Skeletal muscle tissue (tissue), 4 donors: ENCODE results near the gene CTDSP2. TPM values are rescaled to one million over a fixed set of nuclear protein-coding genes. Genes with fewer than 3 reads are reported as not detected.

Source experiments
- H3K27ac ChIP-seq: one replicate; pipeline ENCODE4 v1.7.0; 2013; ENCODE audit warnings: mild to moderate bottlenecking, low read depth, low read length, inconsistent platforms
- H3K27me3 ChIP-seq, 3 donors: one replicate each; pipeline ENCODE4 v1.7.0; 2013; ENCODE audit warnings: low read length in 3 of 3; ENCODE audit not compliant: control insufficient read depth in 3 of 3, insufficient read depth in 3 of 3
- H3K36me3 ChIP-seq, 3 donors: one replicate each; pipeline ENCODE4 v1.7.0; 2013; ENCODE audit warnings: low read length in 3 of 3; ENCODE audit not compliant: control insufficient read depth in 3 of 3, insufficient read depth in 3 of 3
- H3K4me1 ChIP-seq, 3 donors: one replicate each; pipeline ENCODE4 v1.7.0; 2013; ENCODE audit warnings: low read length in 3 of 3, mild to moderate bottlenecking in 3 of 3; ENCODE audit not compliant: control insufficient read depth in 3 of 3, insufficient read depth in 3 of 3
- H3K4me3 ChIP-seq, 3 donors: one replicate each; pipeline ENCODE4 v1.7.0; 2013; ENCODE audit warnings: low read length in 3 of 3
- H3K9ac ChIP-seq, 3 donors: one replicate each; pipeline ENCODE4 v1.7.0; 2013; ENCODE audit warnings: low read length in 3 of 3, mild to moderate bottlenecking in 3 of 3, moderate library complexity in 2 of 3, low read depth in 1 of 3
- H3K9me3 ChIP-seq, 3 donors: one replicate each; pipeline ENCODE4 v1.7.0; 2013; ENCODE audit warnings: low read length in 3 of 3; ENCODE audit not compliant: control insufficient read depth in 3 of 3
- total RNA-seq: library from RNA; depleted of rRNA; stranded (reverse); fragments of >200 nt; gene quantifications from one replicate; pipeline ENCODE4 v1.2.3, GENCODE V29; 2014
- donor health status: Osteomylitis.

The CTDSP2 gene
- total RNA-seq, 1 donor from 2014 or later: 51.1 TPM

DNA sequence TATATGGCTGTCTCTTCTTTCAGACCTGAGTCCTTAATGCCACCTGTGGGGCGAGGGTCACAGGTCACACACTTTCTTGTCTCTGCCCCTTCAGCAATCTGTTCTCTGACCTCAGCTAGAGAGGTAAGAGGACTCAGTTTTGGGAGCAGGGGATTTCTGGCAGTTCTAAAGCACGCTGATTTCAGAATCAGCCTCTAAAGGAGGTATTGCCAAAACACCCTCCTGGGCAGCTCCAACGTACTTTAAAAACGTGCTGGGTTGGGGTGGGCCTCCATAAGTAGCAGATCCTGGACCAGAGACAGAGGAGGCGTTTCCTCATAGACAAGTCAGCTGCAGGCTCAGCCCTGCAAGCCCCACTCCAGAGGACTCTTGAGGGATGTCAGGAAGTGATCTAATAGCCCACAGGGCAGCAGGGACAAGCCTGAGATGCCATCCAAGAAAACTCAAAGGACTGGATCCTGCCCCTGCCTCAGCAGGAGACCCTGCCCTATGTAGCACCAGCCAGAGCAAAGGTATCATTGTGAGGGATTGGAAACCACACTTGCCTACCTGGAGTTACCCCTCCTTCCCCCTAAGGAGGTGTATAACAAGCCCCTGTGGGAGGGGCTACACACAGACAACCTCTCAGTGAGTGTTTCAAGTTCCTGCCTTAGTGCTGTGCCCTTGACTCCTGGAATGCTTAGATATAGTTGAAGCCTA is 8.5 kb downstream of the CTDSP2 start:
- Histone ChIP-seq H3K9ac (peak overlapping the region in 2 of 3 donors; percentile 36 to 58), H3K4me3 (peak overlapping the region; percentile 31 to 63 (median 54)), H3K9me3 (no peaks in the 10 kb centered on the region), H3K36me3 (peaks cover 0 to 2% (median 0%) of the 10 kb centered on the region in 3 donors), H3K27me3 (no peaks in the 10 kb centered on the region), H3K4me1 (peaks cover 96 to 97% (median 96%) of the 10 kb centered on the region in 3 donors), H3K27ac (peak overlapping the region; percentile 72)

DNA sequence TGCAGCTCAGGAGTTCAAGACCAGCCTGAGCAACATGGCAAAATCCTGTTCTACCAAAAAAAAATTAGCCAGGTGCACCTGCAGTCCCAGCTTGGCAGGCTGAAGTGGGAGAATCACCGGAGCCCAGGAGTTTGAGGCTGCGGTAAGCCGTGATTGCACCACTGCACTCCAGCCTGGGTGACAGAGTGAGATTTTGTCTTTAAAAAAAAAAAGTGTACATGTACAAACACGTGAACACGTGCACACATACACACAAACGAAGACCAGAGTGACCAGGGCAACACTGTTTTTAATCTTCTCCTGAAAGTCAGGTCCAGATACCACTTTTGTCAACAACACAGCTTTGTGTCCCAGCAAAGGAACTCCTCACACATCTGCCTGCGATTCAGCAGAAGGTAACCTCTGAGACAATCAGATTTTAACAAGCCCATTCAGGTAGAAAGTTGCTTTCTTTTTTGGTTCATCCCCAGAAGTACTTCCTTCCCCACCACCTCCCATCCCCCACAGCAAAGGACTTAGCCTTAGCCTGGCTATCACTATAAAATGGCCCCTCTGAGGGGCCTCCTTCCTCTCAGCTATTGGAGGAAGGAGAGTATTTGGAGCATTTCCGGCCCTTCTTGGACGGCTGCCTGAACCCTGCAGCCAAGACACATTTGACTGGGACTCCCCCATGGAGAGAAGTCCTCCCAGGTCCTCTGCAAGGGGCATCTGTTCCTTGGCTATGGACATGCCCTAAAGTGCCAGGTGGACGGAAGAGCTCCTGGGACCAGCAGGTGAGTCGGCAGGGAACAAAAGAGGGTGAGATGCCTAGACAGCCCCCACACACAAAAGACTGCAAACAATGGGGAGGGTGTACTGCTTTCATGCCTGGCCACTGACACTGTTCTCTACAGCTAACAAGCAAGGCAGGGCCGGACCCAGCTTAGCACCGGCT is 9.8 kb downstream of the CTDSP2 start:
- H3K9ac ChIP-seq: peak overlapping the region in 2 of 3 donors; percentile 14 to 60

GRCh38 chr12:57835366-57836288 is 10.9 kb downstream of the CTDSP2 start:
- peak overlapping the region; percentile 35 to 63 (median 42) for H3K4me3 ChIP-seq
- no peaks in the 10 kb centered on the region for H3K27me3 ChIP-seq
- H3K27ac ChIP-seq: peak overlapping the region; percentile 22
- H3K9me3 ChIP-seq: no peaks in the 10 kb centered on the region
- peaks cover 0 to 3% (median 1%) of the 10 kb centered on the region in 3 donors for H3K36me3 ChIP-seq
- H3K9ac ChIP-seq: peak overlapping the region in 1 of 3 donors; percentile 68
- peaks cover 95 to 96% (median 96%) of the 10 kb centered on the region in 3 donors for H3K4me1 ChIP-seq

More for the DNA sequence above, 9.8 kb downstream of the CTDSP2 start:
- Histone ChIP-seq H3K9me3 (no peaks in the 10 kb centered on the region), H3K4me1 (peaks cover 95 to 96% (median 96%) of the 10 kb centered on the region in 3 donors), H3K36me3 (peaks cover 0 to 4% (median 3%) of the 10 kb centered on the region in 3 donors), H3K27ac (peak overlapping the region; percentile 23), H3K27me3 (no peaks in the 10 kb centered on the region), H3K4me3 (peak overlapping the region; percentile 35 to 65 (median 63))

DNA sequence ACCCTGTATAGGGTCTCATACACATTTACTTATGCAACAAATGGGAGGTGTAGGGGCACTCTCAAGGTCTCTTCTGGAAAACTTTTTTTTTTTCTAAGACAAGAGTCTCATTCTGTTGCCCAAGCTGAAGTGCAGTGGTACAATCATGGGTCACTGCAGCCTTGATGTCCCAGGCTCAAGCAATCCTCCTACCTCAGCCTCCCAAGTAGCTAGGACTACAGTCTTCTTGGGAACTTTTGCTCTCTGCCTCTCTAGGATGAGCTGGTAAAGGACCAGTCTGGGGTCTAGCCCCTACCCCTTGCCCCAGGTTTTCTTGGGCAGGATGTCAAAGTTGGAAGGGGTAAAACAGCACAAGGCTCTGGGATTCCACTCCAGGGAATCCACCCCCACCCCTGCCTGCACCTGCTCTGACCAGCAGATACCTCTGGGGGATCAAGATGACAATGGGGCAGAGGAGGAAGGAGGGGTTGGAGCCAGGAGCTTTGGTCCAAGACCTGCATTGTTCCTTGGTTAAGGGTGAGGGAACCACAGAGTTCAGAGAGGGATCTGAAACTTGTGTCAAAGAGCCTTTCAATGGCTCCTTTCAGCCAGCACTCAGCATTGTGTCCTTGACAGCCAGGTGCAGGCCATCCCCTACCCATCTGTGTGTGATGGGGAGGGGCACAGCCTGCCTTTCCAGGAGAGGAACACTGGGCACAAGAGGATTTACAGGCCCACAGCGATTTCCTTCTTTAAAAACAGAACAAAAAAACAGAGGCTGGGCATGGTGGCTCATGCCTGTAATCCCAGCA is 12.2 kb downstream of the CTDSP2 start:
- H3K4me3 ChIP-seq: peak overlapping the region; percentile 13 to 52 (median 38)
- H3K27me3 ChIP-seq: no peaks in the 10 kb centered on the region
- peak overlapping the region; percentile 27 to 70 (median 63) for H3K9ac ChIP-seq
- peaks cover 6% of the 10 kb centered on the region in 3 donors for H3K36me3 ChIP-seq
- peaks cover 95 to 96% (median 96%) of the 10 kb centered on the region in 3 donors for H3K4me1 ChIP-seq
- peak overlapping the region; percentile 21 for H3K27ac ChIP-seq
- H3K9me3 ChIP-seq: no peaks in the 10 kb centered on the region

DNA sequence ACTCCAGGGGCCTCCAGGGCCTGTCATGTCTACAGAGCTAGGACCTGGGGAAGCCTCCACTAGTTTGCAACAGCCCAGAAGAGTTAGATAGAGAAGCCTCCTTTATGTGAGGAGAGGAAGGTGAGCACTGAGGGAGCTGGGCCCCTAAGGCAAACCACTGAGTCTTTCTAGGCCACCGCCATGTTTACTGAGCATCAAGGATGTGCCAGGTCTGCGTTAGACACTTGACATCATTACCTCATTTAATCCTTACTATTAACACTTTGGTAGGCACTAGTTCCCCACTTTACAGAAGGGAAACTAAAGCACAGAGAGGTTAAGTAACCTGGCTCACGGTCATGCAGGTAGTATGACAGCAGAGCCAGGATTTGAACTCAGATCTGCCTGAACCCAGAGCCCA is 12.9 kb downstream of the CTDSP2 start:
- H3K36me3 ChIP-seq: peaks cover 11 to 13% (median 12%) of the 10 kb centered on the region in 3 donors
- peak overlapping the region; percentile 21 for H3K27ac ChIP-seq
- peak overlapping the region; percentile 6 to 58 (median 38) for H3K4me3 ChIP-seq
- no peaks in the 10 kb centered on the region for H3K9me3 ChIP-seq
- peak overlapping the region in 2 of 3 donors; percentile 23 to 70 for H3K9ac ChIP-seq
- H3K27me3 ChIP-seq: no peaks in the 10 kb centered on the region
- H3K4me1 ChIP-seq: peaks cover 95 to 96% (median 96%) of the 10 kb centered on the region in 3 donors

DNA sequence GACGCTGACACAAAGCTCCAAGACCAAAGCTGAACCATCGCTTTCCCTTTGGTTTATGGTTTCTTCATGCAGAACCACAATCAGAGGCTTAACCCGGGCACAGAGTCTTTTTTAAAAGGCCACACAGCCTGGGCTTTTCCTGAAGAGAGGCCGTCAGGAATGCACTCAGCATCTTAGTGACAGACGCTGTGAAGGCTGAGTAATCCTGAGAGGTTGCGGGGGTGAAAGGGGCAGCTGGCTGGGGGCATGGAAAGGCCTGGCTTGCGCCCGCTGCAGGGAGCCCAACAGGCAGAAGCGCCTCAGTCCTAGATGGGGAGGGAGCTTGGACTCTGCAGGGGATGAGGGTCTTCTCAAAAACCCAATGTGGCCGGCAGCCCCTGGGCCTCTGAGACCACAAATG is 13.6 kb downstream of the CTDSP2 start:
- Histone ChIP-seq H3K9me3 (no peaks in the 10 kb centered on the region), H3K4me1 (peaks cover 87 to 90% (median 90%) of the 10 kb centered on the region in 3 donors), H3K36me3 (peaks cover 16 to 19% (median 18%) of the 10 kb centered on the region in 3 donors), H3K4me3 (peak overlapping the region; percentile 1 to 58 (median 38)), H3K27ac (peak overlapping the region; percentile 21), H3K27me3 (no peaks in the 10 kb centered on the region), H3K9ac (peak overlapping the region in 2 of 3 donors; percentile 28 to 68)

DNA sequence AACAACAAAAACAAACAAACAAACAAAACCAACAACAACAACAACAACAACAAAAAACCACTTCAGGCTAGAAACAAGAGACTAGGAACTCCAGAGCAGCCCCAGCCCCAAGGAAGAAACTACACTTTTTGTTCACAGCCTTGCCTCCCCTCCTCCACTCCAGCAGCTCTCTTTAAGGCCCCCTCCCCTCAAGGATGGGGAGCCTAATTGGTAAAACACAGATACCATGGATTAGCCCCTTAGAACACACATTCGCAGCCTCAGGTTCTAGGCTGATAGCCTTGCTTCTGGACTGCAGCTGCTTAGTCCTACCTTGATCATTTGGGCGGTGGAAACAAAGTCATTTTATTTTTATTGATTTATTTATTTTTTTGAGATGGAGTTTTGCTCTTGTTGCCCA is 16.1 kb downstream of the CTDSP2 start:
- H3K27ac ChIP-seq: peak overlapping the region; percentile 57
- peaks cover 41 to 45% (median 43%) of the 10 kb centered on the region in 3 donors for H3K36me3 ChIP-seq
- H3K4me3 ChIP-seq: no peak overlapping the region
- no peak overlapping the region for H3K9ac ChIP-seq
- H3K4me1 ChIP-seq: peaks cover 75 to 80% (median 77%) of the 10 kb centered on the region in 3 donors
- no peaks in the 10 kb centered on the region for H3K9me3 ChIP-seq
- H3K27me3 ChIP-seq: no peaks in the 10 kb centered on the region

- Histone ChIP-seq H3K27ac (no peak overlapping the region), H3K4me1 (peaks cover 64 to 69% (median 66%) of the 10 kb centered on the region in 3 donors), H3K36me3 (peaks cover 53 to 56% (median 55%) of the 10 kb centered on the region in 3 donors)
Measured at GRCh38 chr12:57829025-57829777, 17.3 kb downstream of the CTDSP2 start.

More at GRCh38 chr12:57829025-57829777, 17.3 kb downstream of the CTDSP2 start:
- peak overlapping the region in 2 of 3 donors; percentile 7 to 54 for H3K9ac ChIP-seq
- no peaks in the 10 kb centered on the region for H3K27me3 ChIP-seq
- H3K4me3 ChIP-seq: no peak overlapping the region
- no peaks in the 10 kb centered on the region for H3K9me3 ChIP-seq
